Measurements from ENCODE around the gene IGFBP1.
"Not testable (repeated sequence)": the region's sequence is repeated elsewhere in the genome, so short reads cannot be mapped to it uniquely, and the experiment has no call there.

The IGFBP1 gene

DNA sequence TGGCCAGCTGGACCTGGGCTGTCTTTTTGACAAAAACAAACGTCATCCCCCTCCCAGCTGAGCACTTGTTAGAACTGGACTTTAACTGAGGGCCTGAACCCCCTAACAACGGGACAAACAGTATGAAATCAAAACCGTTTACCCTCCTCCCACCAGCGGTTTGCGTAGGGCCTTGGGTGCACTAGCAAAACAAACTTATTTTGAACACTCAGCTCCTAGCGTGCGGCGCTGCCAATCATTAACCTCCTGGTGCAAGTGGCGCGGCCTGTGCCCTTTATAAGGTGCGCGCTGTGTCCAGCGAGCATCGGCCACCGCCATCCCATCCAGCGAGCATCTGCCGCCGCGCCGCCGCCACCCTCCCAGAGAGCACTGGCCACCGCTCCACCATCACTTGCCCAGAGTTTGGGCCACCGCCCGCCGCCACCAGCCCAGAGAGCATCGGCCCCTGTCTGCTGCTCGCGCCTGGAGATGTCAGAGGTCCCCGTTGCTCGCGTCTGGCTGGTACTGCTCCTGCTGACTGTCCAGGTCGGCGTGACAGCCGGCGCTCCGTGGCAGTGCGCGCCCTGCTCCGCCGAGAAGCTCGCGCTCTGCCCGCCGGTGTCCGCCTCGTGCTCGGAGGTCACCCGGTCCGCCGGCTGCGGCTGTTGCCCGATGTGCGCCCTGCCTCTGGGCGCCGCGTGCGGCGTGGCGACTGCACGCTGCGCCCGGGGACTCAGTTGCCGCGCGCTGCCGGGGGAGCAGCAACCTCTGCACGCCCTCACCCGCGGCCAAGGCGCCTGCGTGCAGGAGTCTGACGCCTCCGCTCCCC lies at the start of gene IGFBP1:
Gene IGFBP1 (plus strand): TSS at position 304 of the 808 bp plus-strand sequence. CDS start 165 bp downstream, at position 469.
- DNase-seq (ENCODE audit: low read depth), result peak; percentile 35

DNA sequence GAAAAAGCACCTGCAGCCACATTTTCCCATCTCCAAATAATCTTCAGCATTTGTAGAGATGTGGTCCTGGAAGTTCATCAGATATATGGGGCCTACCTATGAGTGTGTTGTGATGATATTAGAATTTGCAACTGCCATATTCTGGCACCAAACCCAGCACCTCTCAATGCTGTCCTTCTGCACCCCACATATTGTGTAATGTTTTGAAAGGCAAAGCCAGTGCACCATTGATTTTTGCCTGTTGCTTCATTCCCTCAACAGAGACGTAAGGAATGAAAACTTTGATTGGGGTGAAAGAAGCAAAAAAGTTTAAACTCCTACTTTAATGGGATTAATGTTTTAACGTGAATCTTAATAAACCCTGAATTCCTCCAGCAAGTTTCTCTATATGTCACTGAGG lies 49.4 kb upstream of the IGFBP1 start:
- not testable (repeated sequence) for DNase-seq (ENCODE audit: low read depth)

- DNase-seq (ENCODE audit: low read depth), result not testable (repeated sequence)
These were observed 46.2 kb upstream of the IGFBP1 start for GRCh38 chr7:45841926-45842717.

GRCh38 chr7:45846536-45846935 lies 41.8 kb upstream of the IGFBP1 start:
- DNase-seq (ENCODE audit: low read depth), result not testable (repeated sequence)

DNA sequence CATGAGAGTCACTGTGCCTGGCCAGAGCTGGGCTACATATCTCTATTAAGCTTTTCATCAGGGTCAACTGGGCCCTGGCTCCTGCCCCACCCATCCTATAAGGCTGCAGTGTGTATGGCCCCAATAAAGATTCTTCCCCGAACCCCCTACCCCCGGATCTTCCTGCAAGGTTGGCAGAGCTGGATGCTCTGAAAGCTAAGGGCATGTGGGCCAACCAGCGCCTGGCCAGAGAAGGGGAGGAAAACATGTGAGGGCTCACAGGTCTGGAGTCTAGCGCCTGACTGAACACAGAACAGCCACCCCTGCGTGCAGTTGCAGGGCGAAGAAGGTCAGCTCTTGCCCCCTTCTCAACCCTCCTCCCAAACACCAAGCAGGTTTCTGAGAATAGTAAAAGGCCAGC lies 39.6 kb upstream of the IGFBP1 start:
- DNase-seq (ENCODE audit: low read depth), result not testable (repeated sequence)

DNA sequence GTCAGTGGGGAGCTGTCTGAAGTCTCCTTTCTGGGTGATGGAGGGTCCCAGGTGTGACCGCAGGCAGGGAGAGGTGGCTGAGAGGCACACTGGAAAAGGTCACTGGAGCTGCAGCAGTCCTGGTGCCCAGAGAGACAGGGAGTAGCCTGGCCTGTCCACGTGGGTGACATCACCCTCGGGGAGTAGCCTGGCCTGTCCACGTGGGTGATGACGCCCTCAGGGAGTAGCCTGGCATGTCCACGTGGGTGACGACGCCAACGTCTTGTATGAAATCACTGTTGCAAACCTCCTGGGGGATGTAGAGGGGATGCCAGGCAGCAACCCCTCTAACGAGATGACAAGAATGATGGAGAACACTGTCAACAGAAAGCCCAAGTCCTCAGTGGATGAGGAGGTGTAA lies 35.3 kb upstream of the IGFBP1 start:
- DNase-seq (ENCODE audit: low read depth), result not testable (repeated sequence)

- DNase-seq (ENCODE audit: low read depth), result not testable (repeated sequence)
These were observed 34.8 kb upstream of the IGFBP1 start for GRCh38 chr7:45853491-45853890.

DNA sequence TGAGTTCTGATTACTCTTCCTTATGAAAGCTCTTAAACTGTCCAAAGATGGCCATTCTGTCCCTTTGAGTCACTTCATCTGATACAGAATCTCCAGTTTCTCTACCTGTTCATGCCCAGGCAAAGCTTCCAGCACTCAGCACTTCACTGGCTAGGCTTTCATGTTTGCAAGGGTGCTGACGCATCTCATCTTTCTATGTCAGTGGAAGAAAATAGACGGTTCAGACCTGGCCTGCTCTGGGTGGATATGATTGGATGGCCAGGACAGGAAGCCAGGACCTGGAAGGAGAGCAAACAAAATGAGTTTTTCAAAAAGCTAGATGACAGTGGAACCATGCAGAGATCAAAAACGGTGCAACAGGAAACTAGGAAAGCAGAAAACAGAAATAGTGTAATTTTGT lies 32.6 kb upstream of the IGFBP1 start:
- not testable (repeated sequence) for DNase-seq (ENCODE audit: low read depth)

- not testable (repeated sequence) for DNase-seq (ENCODE audit: low read depth)
These were observed 31.4 kb upstream of the IGFBP1 start for GRCh38 chr7:45856888-45857287.

- DNase-seq (ENCODE audit: low read depth), result no peak
These were observed 24.6 kb upstream of the IGFBP1 start for GRCh38 chr7:45863715-45864114.

- no peak for DNase-seq (ENCODE audit: low read depth)
These were observed 22.5 kb upstream of the IGFBP1 start for GRCh38 chr7:45865594-45866410.

DNA sequence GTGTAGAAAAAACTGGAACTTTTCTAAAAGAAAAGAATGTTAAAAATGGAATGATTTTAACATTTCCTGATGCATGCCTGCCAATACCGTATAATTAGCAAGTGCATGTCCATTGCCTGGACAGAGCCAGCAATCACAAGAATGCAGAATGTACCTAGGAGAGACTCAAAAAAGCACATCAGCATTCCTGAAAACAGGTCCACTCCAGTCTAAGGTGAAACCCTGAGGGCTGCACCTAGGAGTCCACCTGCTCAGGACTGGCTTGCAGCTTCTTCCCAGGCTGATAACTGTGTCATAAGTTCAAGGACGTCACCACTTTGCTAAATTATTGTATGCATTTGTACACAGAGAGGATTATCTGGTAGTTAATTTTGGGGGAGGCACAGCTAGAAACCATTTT lies 20.8 kb upstream of the IGFBP1 start:
- DNase-seq (ENCODE audit: low read depth), result no peak

- peak; percentile 72 for DNase-seq (ENCODE audit: low read depth)
These were observed 18.9 kb upstream of the IGFBP1 start for GRCh38 chr7:45869426-45869825.

DNA sequence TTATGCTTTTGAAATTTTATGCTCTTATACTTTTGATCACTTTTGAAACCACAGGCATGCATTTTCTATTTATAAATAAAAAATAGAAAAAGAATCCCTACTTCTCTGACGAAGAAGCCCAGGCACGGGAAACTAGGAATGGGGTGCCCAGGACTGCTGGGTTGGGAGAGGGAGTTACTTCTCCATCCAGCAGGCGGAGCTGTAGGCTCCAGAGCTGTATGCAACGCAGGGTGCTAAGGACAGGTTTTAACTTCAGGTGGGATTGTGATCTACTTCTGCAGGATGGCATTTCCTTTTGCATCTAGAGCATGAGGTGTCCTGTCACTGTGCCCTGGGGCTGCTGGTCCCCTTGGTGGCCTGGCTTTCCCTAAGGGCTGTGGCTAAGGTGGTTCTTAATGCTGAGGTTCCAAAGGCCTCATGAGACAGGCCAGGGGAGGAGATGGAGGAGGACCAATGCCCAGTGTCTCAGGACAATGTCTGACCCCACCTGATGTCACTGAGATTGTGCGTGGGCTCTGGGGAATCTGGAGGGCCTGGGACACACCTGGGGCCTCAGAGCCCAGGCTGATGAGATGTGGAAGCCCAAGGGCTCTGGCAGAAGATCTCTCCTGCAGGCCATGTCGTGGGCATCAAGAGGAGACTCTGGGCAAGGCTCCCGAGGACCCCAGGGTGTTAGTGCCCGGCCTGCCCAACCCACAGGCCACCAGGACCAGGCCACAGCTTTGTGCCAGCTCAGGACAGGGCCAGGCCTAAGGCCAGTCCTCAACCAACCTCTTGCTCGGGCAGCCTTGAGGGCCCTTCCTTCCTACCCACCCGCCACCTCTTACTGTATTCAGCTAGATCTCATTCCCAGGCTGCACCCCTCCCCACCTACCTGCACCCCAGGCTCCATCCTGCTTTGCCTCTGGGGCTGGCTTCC lies 15.9 kb upstream of the IGFBP1 start:
- no peak for DNase-seq (ENCODE audit: low read depth)

DNA sequence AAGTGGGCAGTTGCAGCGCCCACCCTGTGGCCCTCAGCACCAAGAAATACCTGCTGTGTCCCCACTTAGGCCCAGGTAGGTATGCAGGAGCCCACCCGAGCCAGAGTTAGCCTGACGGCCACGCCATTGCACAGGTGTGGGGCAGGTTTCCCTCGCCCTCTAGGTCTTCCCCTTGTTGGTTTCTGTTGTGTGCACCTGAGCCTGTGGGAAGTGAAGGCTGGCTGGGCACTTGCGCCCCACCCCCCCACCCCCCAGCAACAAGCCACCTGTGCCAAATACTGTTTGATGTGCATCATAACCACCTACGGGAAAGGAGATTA lies 15.3 kb upstream of the IGFBP1 start, which contains the start of gene CCDC201:
Gene CCDC201 (minus strand): TSS at position 48 of the 320 bp plus-strand sequence. CDS start 75 bp downstream, outside the sequence.
- no peak for DNase-seq (ENCODE audit: low read depth)

DNA sequence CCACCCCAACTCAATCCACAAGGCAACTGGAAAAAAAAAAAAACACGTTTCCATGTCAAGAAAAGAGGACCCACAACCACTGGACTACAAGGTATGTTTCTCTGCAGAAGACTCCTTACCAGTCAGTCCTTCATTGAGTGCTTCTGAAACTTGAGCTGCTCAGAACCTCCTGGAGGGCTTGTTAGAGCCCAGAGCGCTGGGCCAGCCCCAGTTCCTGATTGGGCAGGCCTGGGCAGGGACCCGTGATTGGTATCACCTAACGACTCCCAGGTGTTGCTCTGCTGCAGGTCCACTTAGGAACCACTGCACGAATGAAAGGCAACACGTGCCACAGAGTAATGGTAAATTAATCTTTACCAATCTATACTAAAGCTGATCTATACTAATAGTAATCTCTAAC lies 14.9 kb upstream of the IGFBP1 start:
- no peak for DNase-seq (ENCODE audit: low read depth)

GRCh38 chr7:45874408-45875131 lies 13.7 kb upstream of the IGFBP1 start:
- peak; percentile 90 for DNase-seq (ENCODE audit: low read depth)

- DNase-seq (ENCODE audit: low read depth), result no peak
These were observed 11.8 kb upstream of the IGFBP1 start for GRCh38 chr7:45876519-45876918.

- no peak for DNase-seq (ENCODE audit: low read depth)
These were observed 9.7 kb upstream of the IGFBP1 start for GRCh38 chr7:45878457-45879144.

- DNase-seq (ENCODE audit: low read depth), result no peak
These were observed 7.8 kb upstream of the IGFBP1 start for GRCh38 chr7:45880433-45880860.

Measured in iris pigment epithelial cell (primary cell).